Activated effector memory CD4-positive, alpha-beta T cell treated with anti-CD3 and anti-CD28 coated beads, Interleukin-2, amount 50 U/mL, for 16 hours (primary cell): ENCODE results near the gene DOP1A.

Experiments
- DNase-seq: peaks from one replicate; pipeline ENCODE4 v3.0.0-alpha.2; 2020

Gene DOP1A

GRCh38 chr6:83067448-83068439 is at the start of gene DOP1A:
DOP1A (plus strand) TSS chr6:83067671; CDS start chr6:83096978, 29,307 bp downstream.
- peak; percentile 99 for DNase-seq

DNA sequence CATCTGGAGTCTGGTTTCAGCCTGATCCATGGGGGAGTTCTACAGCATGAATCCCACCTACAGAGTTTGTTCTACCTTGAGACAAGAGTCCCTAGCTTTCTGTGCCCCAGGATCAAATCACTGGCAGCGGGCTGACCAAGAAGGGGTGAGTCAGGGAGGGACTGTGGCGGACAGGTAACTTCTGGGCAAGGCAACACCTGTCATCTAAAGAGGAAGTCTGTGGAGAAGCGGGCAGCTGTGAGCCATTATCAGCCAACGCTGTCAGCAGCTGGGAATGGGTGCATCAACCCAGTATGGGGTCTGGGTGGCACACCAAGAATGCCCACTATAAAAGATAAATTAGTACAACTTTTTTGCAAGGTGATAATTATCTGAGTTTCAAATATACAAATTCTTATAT is 47.7 kb upstream of the DOP1A start:
- DNase-seq, result no peak

- DNase-seq, result no peak
These were observed 35.8 kb upstream of the DOP1A start for GRCh38 chr6:83031689-83032088.

DNA sequence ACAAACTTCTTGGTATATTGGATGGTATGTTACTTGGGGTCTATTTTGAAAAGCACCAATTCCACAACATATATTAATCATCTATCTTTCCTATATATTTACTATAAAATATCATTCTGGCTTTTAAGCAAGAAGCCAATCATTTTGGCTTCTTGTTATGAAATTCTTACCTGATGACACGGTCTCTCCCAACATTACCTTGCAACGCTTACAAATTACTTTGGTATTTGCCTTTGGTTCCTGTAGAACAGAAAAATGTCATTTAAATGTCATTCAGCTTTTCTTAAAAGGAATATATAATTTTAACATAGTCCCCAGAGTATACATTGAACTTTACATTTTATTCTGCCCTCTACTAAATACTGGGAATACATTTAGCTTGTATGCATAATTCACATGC is 29.2 kb upstream of the DOP1A start:
- no peak for DNase-seq

- DNase-seq, result no peak
These were observed 24.9 kb upstream of the DOP1A start for GRCh38 chr6:83042467-83043053.

DNA sequence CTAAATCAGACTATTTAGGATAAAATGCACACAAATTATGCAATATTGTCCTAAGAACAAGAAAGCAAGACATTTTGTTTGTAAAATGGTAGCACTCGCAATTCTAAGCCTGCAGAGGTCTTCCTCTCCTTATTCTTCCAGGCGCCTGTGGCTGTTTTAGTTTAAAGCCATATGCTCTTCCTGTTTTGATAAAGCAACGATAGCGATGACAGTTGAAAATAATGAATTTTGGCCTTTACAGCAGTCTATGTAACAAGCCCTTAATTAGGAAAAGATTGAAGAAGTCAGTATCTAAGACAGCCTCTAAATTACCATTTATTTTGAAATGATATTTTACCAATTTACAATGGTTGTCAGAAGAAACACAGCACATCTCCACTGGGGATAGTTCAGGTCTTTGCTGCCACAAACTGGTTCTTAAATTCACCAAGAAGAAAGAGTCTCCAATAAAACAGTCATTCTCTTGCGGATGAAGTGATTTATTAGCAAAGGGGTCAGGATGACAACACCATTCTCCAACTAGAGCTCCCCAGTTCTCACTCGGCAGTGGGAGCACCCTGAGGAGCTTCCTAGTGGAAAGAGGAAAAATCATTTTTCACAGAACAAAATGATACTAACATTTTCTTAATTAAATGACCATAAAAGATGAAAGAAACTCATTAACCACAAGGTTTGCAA is 23.2 kb upstream of the DOP1A start:
- DNase-seq, result no peak

DNA sequence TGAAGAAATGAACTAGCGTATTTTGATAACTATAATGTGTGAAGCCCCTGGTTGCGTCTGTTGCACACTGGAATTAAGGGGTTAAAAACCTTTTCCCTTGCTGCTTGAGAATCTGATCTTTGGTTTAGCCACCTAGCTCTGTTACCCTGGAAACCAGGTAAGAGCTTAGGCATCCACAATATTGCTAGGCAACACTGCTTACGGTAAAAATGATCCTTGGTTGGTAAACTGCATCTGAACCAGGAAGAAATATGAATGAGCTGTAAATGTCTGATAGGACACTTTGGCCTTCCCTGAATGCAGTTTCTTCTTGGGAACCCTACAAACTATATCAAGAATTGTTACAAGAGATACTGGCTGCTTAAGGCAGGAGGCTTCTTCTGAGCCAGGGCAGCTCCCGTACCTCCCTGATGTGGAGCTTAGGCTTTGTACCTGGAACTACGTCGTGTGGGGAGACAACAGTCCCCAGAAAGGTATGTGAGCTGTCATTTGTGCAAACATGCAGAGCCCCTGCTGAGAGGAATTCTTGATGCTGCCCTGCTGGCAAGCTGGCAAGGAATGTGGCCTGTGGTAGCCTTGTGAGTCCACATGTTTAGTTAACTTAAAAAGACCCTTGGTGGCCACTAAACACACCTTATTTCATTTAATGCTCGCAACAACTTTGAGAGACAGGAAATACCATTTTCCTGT is 20.3 kb upstream of the DOP1A start:
- DNase-seq, result no peak

DNA sequence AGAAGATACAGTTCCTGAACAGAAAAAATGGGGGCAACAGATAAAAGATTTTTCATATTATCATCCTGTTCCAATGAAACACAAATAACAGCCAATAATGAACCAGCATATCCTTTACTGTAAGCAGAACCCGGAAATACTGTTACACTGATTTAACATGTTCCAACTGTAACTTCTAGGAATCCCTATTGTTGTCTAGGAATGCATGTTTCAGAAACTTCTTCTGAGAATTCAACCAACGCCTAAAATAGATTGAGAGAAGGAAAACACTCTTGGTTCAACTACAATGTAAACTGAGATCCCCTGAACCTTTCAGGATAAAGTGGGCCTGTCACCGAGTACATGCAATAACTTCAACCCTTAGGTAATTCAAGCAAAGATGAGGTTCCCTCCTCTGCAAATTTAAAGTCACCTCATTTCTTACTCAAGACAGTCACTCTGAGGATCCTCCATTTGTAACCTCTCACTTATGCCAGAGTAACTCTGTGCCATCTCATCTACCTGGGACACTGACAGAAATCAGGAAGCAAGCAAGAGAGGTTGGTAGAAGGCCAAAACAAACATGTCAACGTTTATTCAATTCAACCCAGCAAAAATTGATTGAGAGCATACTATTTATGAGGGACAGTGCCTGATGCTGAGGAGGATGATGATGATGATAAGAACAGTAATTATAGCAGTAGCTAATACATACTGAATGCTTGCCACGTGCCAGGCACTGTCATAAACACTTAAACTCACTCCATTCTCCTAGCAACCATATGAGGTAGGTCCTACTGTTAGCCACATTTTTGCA is 15.9 kb upstream of the DOP1A start:
- no peak for DNase-seq

GRCh38 chr6:83053678-83054077 is 13.8 kb upstream of the DOP1A start:
- DNase-seq, result no peak

GRCh38 chr6:83055366-83055964 is 12.0 kb upstream of the DOP1A start:
- DNase-seq, result peak; percentile 74

- DNase-seq, result peak; percentile 63
These were observed 9.7 kb upstream of the DOP1A start for GRCh38 chr6:83057705-83058321.

GRCh38 chr6:83061190-83061589 is 6.3 kb upstream of the DOP1A start:
- DNase-seq, result no peak

- DNase-seq, result no peak
These were observed 5.2 kb upstream of the DOP1A start for GRCh38 chr6:83062225-83062624.

GRCh38 chr6:83065511-83066192 is 1.8 kb upstream of the DOP1A start, which contains the start of gene UBE3D:
UBE3D (minus strand) TSS chr6:83065841; CDS start chr6:83065718, 123 bp downstream.
- peak; percentile 98 for DNase-seq

GRCh38 chr6:83068616-83069015 is 1.1 kb downstream of the DOP1A start:
- no peak for DNase-seq

- DNase-seq, result no peak
These were observed 2.2 kb downstream of the DOP1A start for GRCh38 chr6:83069633-83070032.

DNA sequence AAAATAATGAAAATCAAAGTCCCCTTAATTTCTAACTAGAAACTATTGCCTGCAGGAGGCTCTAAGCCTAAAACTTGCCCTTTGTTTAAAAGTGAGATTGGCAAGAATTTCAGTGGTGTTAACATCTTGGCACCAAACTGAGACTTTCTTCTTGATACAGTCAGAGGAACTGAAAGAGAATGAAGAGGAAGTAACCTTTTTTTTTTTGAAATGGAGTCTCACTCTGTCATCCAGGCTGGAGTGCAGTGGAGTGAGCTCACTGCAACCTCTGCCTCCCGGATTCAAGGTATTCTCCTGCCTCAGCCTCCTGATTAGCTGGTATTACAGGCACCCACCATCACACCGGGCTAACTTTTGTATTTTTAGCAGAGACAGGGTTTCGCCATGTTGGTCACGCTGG is 3.6 kb downstream of the DOP1A start:
- no peak for DNase-seq

DNA sequence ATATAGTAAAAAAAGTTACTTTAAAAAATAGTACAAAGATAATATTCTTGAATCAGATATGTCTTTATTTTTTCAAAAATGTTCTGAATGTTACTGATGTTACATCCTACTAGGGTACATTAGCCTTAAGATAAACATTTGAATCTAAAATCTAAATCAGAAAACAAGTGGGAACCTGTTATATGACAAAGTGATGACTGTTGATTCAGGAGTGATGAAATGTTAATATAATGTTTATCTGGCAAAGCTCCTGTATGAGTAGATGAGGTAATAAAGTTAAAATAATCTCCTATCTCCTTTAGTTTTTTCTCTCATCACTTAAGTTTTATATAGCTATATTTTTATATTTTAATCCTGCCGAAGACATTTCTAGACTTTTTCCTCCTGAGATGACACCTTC is 4.2 kb downstream of the DOP1A start:
- no peak for DNase-seq

DNA sequence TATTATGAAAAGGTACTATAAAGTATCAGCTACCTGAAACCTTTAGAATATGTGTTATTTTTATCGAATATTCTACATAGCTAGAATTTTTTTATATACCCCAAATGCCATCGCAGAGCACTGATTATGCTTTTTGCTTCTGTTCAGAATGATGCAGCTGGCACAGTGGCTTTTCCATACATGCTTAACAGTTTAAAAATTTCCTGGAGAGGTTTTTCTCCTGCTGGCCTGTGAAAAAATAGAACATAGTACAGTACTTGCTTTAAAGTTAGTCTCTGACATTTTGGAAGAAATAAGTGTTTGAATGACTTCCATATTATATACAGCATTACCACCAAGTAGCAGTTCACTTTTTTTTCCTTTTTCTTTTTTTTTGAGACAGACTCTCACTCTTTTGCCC is 5.3 kb downstream of the DOP1A start:
- DNase-seq, result no peak

DNA sequence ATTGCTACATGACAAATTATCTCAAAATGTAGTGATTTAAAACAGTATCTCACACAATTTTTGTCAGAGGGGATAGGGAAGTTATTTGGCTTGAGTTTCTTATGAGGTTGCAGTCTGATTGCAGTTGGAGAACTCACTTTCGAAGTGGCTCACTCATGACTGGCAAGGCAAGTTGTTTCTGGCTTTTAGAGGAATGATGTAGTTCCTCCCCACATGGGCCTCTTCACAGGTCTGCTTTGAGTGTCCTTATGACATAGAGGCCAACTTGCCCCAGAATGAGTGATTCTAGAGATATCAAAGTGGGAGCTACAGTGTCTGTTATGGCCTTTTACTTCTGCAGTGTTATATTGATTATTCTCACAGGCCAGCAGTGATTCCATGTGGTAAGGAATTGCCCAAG is 6.1 kb downstream of the DOP1A start:
- no peak for DNase-seq

DNA sequence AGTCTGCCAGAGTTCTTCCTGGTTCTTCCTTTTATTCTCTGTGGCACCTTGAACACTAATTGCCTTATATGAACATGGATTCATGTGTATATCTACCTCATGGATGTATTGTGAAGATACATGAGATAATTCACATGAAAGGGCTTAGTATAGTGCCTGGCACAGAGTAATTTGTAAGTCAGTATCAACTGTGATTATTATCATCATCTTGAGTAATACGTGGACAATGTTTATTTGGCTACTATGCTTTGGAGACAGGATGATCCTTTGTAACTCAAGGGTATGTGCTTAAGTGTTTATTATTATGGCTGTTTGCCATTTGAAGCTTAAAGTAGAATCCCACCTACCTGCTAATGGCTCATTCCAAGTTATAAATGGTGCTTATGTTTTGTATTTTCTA is 16.0 kb downstream of the DOP1A start:
- no peak for DNase-seq
